SK-N-SH (cell line): Measurements from ENCODE around the gene GPER1. TPM values are rescaled to one million over a fixed set of nuclear protein-coding genes. Genes with fewer than 3 reads are reported as not detected.

Source experiments
- CTCF ChIA-PET: fragments of 300-600, 350-600 bp; formaldehyde crosslinking; extraction: SDS; loops from one replicate; lab custom pipeline; 2021; lab: Yijun Ruan, JAX
- POLR2A ChIA-PET: fragments of 350-600 bp; sonication (Branson Sonifier 250); formaldehyde crosslinking; extraction: SDS; loops from one replicate; lab custom pipeline; 2020; ENCODE audit warnings: antibody characterized with exemption, inconsistent platforms; lab: Yijun Ruan, JAX
- DNase-seq: peaks from one replicate; pipeline ENCODE4 v3.0.0; 2012
- H2AFZ ChIP-seq: fragments of 200-600 bp; sonication (generic); 2 replicates; pipeline ENCODE4 v1.8.1; 2016; ENCODE audit warnings: antibody characterized with exemption, mild to moderate bottlenecking, low read depth
- H3F3A ChIP-seq: fragments of 200-600 bp; sonication (generic); replicated peaks from 2 replicates; pipeline ENCODE3; 2016; ENCODE audit warnings: antibody characterized with exemption, mild to moderate bottlenecking; ENCODE audit not compliant: insufficient read depth
- H3K27ac ChIP-seq, 2 experiments: fragments of 200-500 bp in 1 of 2; fragments of 200-600 bp in 1 of 2; sonication (Bioruptor generic) in 1 of 2; sonication (generic), shearing (Covaris generic) in 1 of 2; 2 replicates each; pipeline versions ENCODE4 v1.5.1 to v1.6.1; 2014 to 2016; ENCODE audit warnings: low read depth in 2 of 2, inconsistent platforms in 1 of 2, low read length in 1 of 2, mild to moderate bottlenecking in 1 of 2, mixed read lengths in 1 of 2
- H3K27me3 ChIP-seq: fragments of 200-600 bp; sonication (generic), shearing (Covaris generic); 2 replicates; pipeline ENCODE4 v1.6.1; 2016; ENCODE audit warnings: mixed run types; ENCODE audit not compliant: insufficient read depth
- H3K36me3 ChIP-seq, 2 experiments: fragments of 200-500 bp in 1 of 2; fragments of 200-600 bp in 1 of 2; sonication (Bioruptor generic) in 1 of 2; sonication (generic) in 1 of 2; replicated peaks in 1 of 2; 2 replicates each; pipeline versions ENCODE3 to v1.5.1; 2014 to 2016; ENCODE audit warnings: low read length in 1 of 2, mild to moderate bottlenecking in 1 of 2; ENCODE audit not compliant: insufficient read depth in 2 of 2, control insufficient read depth in 1 of 2
- H3K4me1 ChIP-seq, 2 experiments: fragments of 200-500 bp in 1 of 2; fragments of 200-600 bp in 1 of 2; sonication (Bioruptor generic) in 1 of 2; sonication (generic), shearing (Covaris generic) in 1 of 2; 2 replicates each; pipeline versions ENCODE4 v1.5.1 to v1.6.1; 2014 to 2016; ENCODE audit warnings: low read depth in 1 of 2, low read length in 1 of 2, mixed run types in 1 of 2; ENCODE audit not compliant: insufficient read depth in 2 of 2, control insufficient read depth in 1 of 2
- H3K4me2 ChIP-seq: fragments of 200-600 bp; sonication (generic), shearing (Covaris generic); 2 replicates; pipeline ENCODE4 v1.6.1; 2017; ENCODE audit warnings: mixed run types
- H3K4me3 ChIP-seq, 2 experiments: fragments of 200-500 bp in 1 of 2; fragments of 200-600 bp in 1 of 2; sonication (Bioruptor generic) in 1 of 2; sonication (generic), shearing (Covaris generic) in 1 of 2; 2 replicates each; pipeline versions ENCODE4 v1.5.1 to v1.8.1; 2014 to 2016; ENCODE audit warnings: low read depth in 2 of 2, inconsistent platforms in 1 of 2, low read length in 1 of 2, mild to moderate bottlenecking in 1 of 2, mixed read lengths in 1 of 2, moderate library complexity in 1 of 2
- H3K79me2 ChIP-seq: fragments of 200-600 bp; sonication (generic); 2 replicates; pipeline ENCODE4 v1.8.1; 2017; ENCODE audit warnings: mild to moderate bottlenecking; ENCODE audit not compliant: insufficient read depth
- H3K9ac ChIP-seq: fragments of 200-600 bp; sonication (generic); 2 replicates; pipeline ENCODE4 v1.6.1; 2017; ENCODE audit warnings: mixed run types
- H3K9me2 ChIP-seq: fragments of 200-600 bp; sonication (generic); 2 replicates; pipeline ENCODE4 v1.6.1; 2017; ENCODE audit warnings: mixed run types
- H3K9me3 ChIP-seq: fragments of 200-600 bp; sonication (generic); 2 replicates; pipeline ENCODE4 v1.6.1; 2017; ENCODE audit warnings: mixed run types, mild to moderate bottlenecking, moderate library complexity
- H4K20me1 ChIP-seq: fragments of 200-600 bp; sonication (generic); 2 replicates; pipeline ENCODE4 v1.6.1; 2017; ENCODE audit warnings: mild to moderate bottlenecking, mixed run types; ENCODE audit not compliant: insufficient read depth
- EP300 ChIP-seq, 2 experiments: IDR thresholded peaks; 2 replicates each; pipeline versions ENCODE4 v1.4.0 to v1.6.1; 2012; ENCODE audit warnings: borderline replicate concordance in 1 of 2, low read depth in 1 of 2, low read length in 1 of 2
- FOXJ3 ChIP-seq: sonication (generic); formaldehyde crosslinking; IDR thresholded peaks from 2 replicates; pipeline ENCODE4 v1.5.1; 2020; ENCODE audit warnings: mild to moderate bottlenecking, missing genetic modification reagents
- GABPA ChIP-seq: IDR thresholded peaks from 2 replicates; pipeline ENCODE4 v1.4.0; 2012; ENCODE audit warnings: low read depth, mild to moderate bottlenecking
- MEF2A ChIP-seq: IDR thresholded peaks from 2 replicates; pipeline ENCODE4 v1.4.0; 2012; ENCODE audit warnings: low read depth, borderline replicate concordance
- RCOR1 ChIP-seq: fragments of 150-350 bp; IDR thresholded peaks from 2 replicates; pipeline ENCODE4 v1.6.1; 2017; ENCODE audit warnings: antibody characterized with exemption, low read length
- REST ChIP-seq: IDR thresholded peaks from 2 replicates; pipeline ENCODE4 v1.6.1; 2012; ENCODE audit warnings: mild to moderate bottlenecking, low read depth, low read length, moderate library complexity
- SMC3 ChIP-seq: IDR thresholded peaks from 2 replicates; pipeline ENCODE4 v1.6.1; 2012; ENCODE audit warnings: low read depth, low read length, improper control_type of control experiment
- TEAD4 ChIP-seq: IDR thresholded peaks from 2 replicates; pipeline ENCODE4 v1.4.0; 2012; ENCODE audit warnings: mild to moderate bottlenecking, borderline replicate concordance; ENCODE audit not compliant: insufficient read depth
- YY1 ChIP-seq: IDR thresholded peaks from 2 replicates; pipeline ENCODE4 v1.4.0; 2012; ENCODE audit warnings: low read depth, mild to moderate bottlenecking
- ZBTB33 ChIP-seq: IDR thresholded peaks from 2 replicates; pipeline ENCODE4 v1.4.0; 2012; ENCODE audit warnings: low read depth, borderline replicate concordance
- WGBS: methylation state at CpG from one replicate; pipeline ENCODE4 v1.1.6; 2017; ENCODE audit warnings: low lambda C conversion rate; 5-methylcytosine and 5-hydroxymethylcytosine counted together
- polyA plus RNA-seq, 3 experiments: library from polyadenylated mRNA; depleted of rRNA; stranded (reverse); fragments of >200 nt; gene quantifications; 2 replicates each; pipeline ENCODE4 v1.2.3, GENCODE V29; 2012

Gene GPER1
- polyA plus RNA-seq, 1 of the 3 experiments (the other 2 are of a cell fraction): 6.4 TPM

GRCh38 chr7:1106793-1107421, 19.0 kb downstream of the GPER1 start:
- POLR2A ChIA-PET: no interaction called here
- no peak overlapping the region for H3K27ac ChIP-seq
- 97% methylated on average over 20 of the region's 20 CpGs for WGBS

GRCh38 chr7:1108264-1108920, 20.5 kb downstream of the GPER1 start:
- DNase-seq: no peak
- no peaks in the 10 kb centered on the region for H3K9me2 ChIP-seq
- peaks cover 0 to 15% of the 10 kb centered on the region in 2 experiments for H3K36me3 ChIP-seq
- no peak overlapping the region for H2AFZ ChIP-seq
- CTCF ChIA-PET: interaction anchor here (3.1 kb wide), 1 partner anchor 116 kb away, joined by 15 read pairs; no protein-coding TSS in a partner anchor
- H3K27me3 ChIP-seq: no peaks in the 10 kb centered on the region
- no peak overlapping the region for H3K9ac ChIP-seq
- WGBS: 89% methylated on average over 26 of the region's 30 CpGs
- peaks cover 17% of the 10 kb centered on the region; the same call in 1 of the 2 replicates for H4K20me1 ChIP-seq
- H3K9me3 ChIP-seq: no peaks in the 10 kb centered on the region
- no peak overlapping the region for H3K4me2 ChIP-seq
- H3K4me1 ChIP-seq: no peaks in the 10 kb centered on the region
- H3K4me3 ChIP-seq: no peak overlapping the region
- TF ChIP-seq SMC3: no peak
- TF ChIP-seq ZBTB33: no peak
- TF ChIP-seq GABPA: no peak
- no peak for TF ChIP-seq EP300 (IDR thresholded peaks at IDR 0.05; ENCODE audit: borderline replicate concordance in 1 of 2, low read depth in 1 of 2, low read length in 1 of 2)
- TF ChIP-seq REST: no peak
- no peak for TF ChIP-seq TEAD4
- TF ChIP-seq, all 33 proteins: peak for 0
- H3F3A ChIP-seq: no peaks in the 10 kb centered on the region
- peaks cover 26% of the 10 kb centered on the region for H3K79me2 ChIP-seq
- H3K27ac ChIP-seq: no peak overlapping the region
- POLR2A ChIA-PET: no interaction called here

More at GRCh38 chr7:1106793-1107421, 19.0 kb downstream of the GPER1 start:
- Histone ChIP-seq H3K4me3 (no peak overlapping the region), H3K4me2 (no peak overlapping the region), H3K36me3 (peaks cover 0 to 2% of the 10 kb centered on the region in 2 experiments), H3K9me2 (no peaks in the 10 kb centered on the region), H3K79me2 (peaks cover 18% of the 10 kb centered on the region), H3K27me3 (no peaks in the 10 kb centered on the region), H3K9me3 (no peaks in the 10 kb centered on the region), H3K4me1 (peaks cover 0 to under 1% of the 10 kb centered on the region in 2 experiments; a peak in 1 of 4 replicates), H2AFZ (no peak overlapping the region), H4K20me1 (peaks cover 22% of the 10 kb centered on the region; the same call in 1 of the 2 replicates), H3F3A (no peaks in the 10 kb centered on the region), H3K9ac (no peak overlapping the region)
- no peak for TF ChIP-seq FOXJ3 (CRISPR knock-in tag)
- TF ChIP-seq RCOR1: no peak
- TF ChIP-seq YY1: no peak
- no peak for TF ChIP-seq MEF2A
- no peak for DNase-seq
- CTCF ChIA-PET: interaction anchor here (1.3 to 9.8 kb wide), 3 partner anchors 17 to 114 kb away, joined by 3 to 79 read pairs (median 15); partner anchors contain the start of gene GPER1
